Liver (tissue), 9 donors: Measurements from ENCODE around the gene FAM163A. TPM values are rescaled to one million over a fixed set of nuclear protein-coding genes. Genes with fewer than 3 reads are reported as not detected.

Experiments used
- DNase-seq: peaks from one replicate; pipeline ENCODE4 v3.0.0-alpha.2; 2017; ENCODE audit warnings: low spot score
- H3K27ac ChIP-seq, 2 donors: one replicate each; pipeline ENCODE4 v1.7.0; 2013; ENCODE audit warnings: inconsistent platforms in 2 of 2, low read length in 2 of 2, control low read depth in 1 of 2, low read depth in 1 of 2, mild to moderate bottlenecking in 1 of 2
- H3K27me3 ChIP-seq, 4 donors: one replicate each; pipeline versions ENCODE4 v1.6.1 to v1.7.0; 2013; ENCODE audit warnings: low read length in 3 of 4, inconsistent platforms in 1 of 4, mild to moderate bottlenecking in 1 of 4, moderate library complexity in 1 of 4; ENCODE audit not compliant: control insufficient read depth in 4 of 4, insufficient read depth in 4 of 4
- H3K36me3 ChIP-seq, 4 donors: one replicate each; pipeline versions ENCODE4 v1.6.1 to v1.7.0; 2013; ENCODE audit warnings: low read length in 3 of 4, mild to moderate bottlenecking in 3 of 4, low read depth in 1 of 4, moderate library complexity in 1 of 4; ENCODE audit not compliant: control insufficient read depth in 4 of 4, insufficient read depth in 3 of 4
- H3K4me1 ChIP-seq, 4 donors: one replicate each; pipeline versions ENCODE4 v1.6.1 to v1.7.0; 2013; ENCODE audit warnings: low read length in 3 of 4, mild to moderate bottlenecking in 3 of 4, moderate library complexity in 1 of 4; ENCODE audit not compliant: control insufficient read depth in 4 of 4, insufficient read depth in 4 of 4
- H3K4me3 ChIP-seq, 3 donors: one replicate each; pipeline versions ENCODE4 v1.6.1 to v1.7.0; 2013; ENCODE audit warnings: low read length in 3 of 3, control low read depth in 1 of 3, low read depth in 1 of 3, mild to moderate bottlenecking in 1 of 3
- H3K9ac ChIP-seq, 2 donors: one replicate each; pipeline ENCODE4 v1.7.0; 2013; ENCODE audit warnings: low read length in 2 of 2, mild to moderate bottlenecking in 2 of 2, moderate library complexity in 2 of 2, control low read depth in 1 of 2, low read depth in 1 of 2
- H3K9me3 ChIP-seq, 4 donors: one replicate each; pipeline versions ENCODE4 v1.6.1 to v1.7.0; 2013; ENCODE audit warnings: low read length in 3 of 4; ENCODE audit not compliant: control insufficient read depth in 4 of 4
- CTCF ChIP-seq: fragments of 150-350 bp; IDR thresholded peaks from 2 replicates; pipeline ENCODE4 v1.5.1; 2017; ENCODE audit warnings: improper control_type of control experiment, low read depth, low read length; ENCODE audit not compliant: missing input control
- FOXA1 ChIP-seq: IDR thresholded peaks from 2 replicates; pipeline ENCODE4 v1.6.1; 2016; ENCODE audit warnings: antibody characterized with exemption
- FOXA2 ChIP-seq: IDR thresholded peaks from 2 replicates; pipeline ENCODE4 v1.6.1; 2016; ENCODE audit warnings: antibody characterized with exemption
- HNF4G ChIP-seq: IDR thresholded peaks from 2 replicates; pipeline ENCODE4 v1.6.1; 2016; ENCODE audit warnings: antibody characterized with exemption
- JUND ChIP-seq, 2 donors: IDR thresholded peaks; 2 replicates each; pipeline ENCODE4 v1.6.1; 2016; ENCODE audit warnings: antibody characterized with exemption in 2 of 2
- MAX ChIP-seq: IDR thresholded peaks from 2 replicates; pipeline ENCODE4 v1.6.1; 2016; ENCODE audit warnings: antibody characterized with exemption
- NR2F2 ChIP-seq: IDR thresholded peaks from 2 replicates; pipeline ENCODE4 v1.6.1; 2016; ENCODE audit warnings: antibody characterized with exemption
- RAD21 ChIP-seq, 2 donors: IDR thresholded peaks; 2 replicates each; pipeline ENCODE4 v1.6.1; 2016; ENCODE audit warnings: antibody characterized with exemption in 2 of 2, mild to moderate bottlenecking in 2 of 2
- RXRA ChIP-seq, 2 donors: IDR thresholded peaks; 2 replicates each; pipeline ENCODE4 v1.6.1; 2017 to 2018; ENCODE audit warnings: antibody characterized with exemption in 2 of 2, mild to moderate bottlenecking in 1 of 2
- TAF1 ChIP-seq: conservative IDR thresholded peaks from 2 replicates; pipeline ENCODE4 v1.6.1; 2016; ENCODE audit warnings: antibody characterized with exemption, mild to moderate bottlenecking
- YY1 ChIP-seq: IDR thresholded peaks from 2 replicates; pipeline ENCODE4 v1.6.1; 2016; ENCODE audit warnings: antibody characterized with exemption, mild to moderate bottlenecking
- ZBTB33 ChIP-seq: IDR thresholded peaks from 2 replicates; pipeline ENCODE4 v1.6.1; 2016; ENCODE audit warnings: antibody characterized with exemption
- WGBS: extraction: QIAGEN DNeasy Blood & Tissue Kit; methylation state at CpG from one replicate; pipeline ENCODE4 v1.1.7; 2013; 5-methylcytosine and 5-hydroxymethylcytosine counted together
- polyA plus RNA-seq, 2 donors: library from polyadenylated mRNA; stranded (reverse) in 1 of 2; unstranded in 1 of 2; fragments of 200-250 nt in 1 of 2; fragments of >200 nt in 1 of 2; fragmentation: Nextera tagmentation in 1 of 2; extraction: Ambion mirVana in 1 of 2; gene quantifications; one replicate each; pipeline versions ENCODE4 v1.2.1 to v1.2.3, GENCODE V29; 2013 to 2015
- total RNA-seq, 2 donors: library from RNA; depleted of rRNA; stranded (reverse); fragments of >200 nt; gene quantifications; one replicate each; pipeline ENCODE4 v1.2.3, GENCODE V29; 2014
- donor health status: healthy.
- donor health status: healthy.
- donor health status: healthy.
- donor health status: healthy.
- donor health status: healthy.

The FAM163A gene
- total and polyA plus RNA-seq, 4 donors, result 0.07 TPM; not detected in 3

- Histone ChIP-seq H3K36me3 (no peaks in the 10 kb centered on the region), H3K4me1 (peaks cover 0 to 3% (median under 1%) of the 10 kb centered on the region in 4 donors), H3K9me3 (no peaks in the 10 kb centered on the region), H3K27ac (no peak overlapping the region), H3K4me3 (no peak overlapping the region), H3K27me3 (no peaks in the 10 kb centered on the region), H3K9ac (no peak overlapping the region)
- no peak for TF ChIP-seq JUND (IDR thresholded peaks at IDR 0.05)
- no peak for TF ChIP-seq TAF1
- TF ChIP-seq MAX, result no peak
- TF ChIP-seq RXRA (IDR thresholded peaks at IDR 0.05), result no peak
- no peak for TF ChIP-seq FOXA2
- no peak for TF ChIP-seq FOXA1
- TF ChIP-seq NR2F2, result no peak
- no peak for TF ChIP-seq CTCF
- TF ChIP-seq HNF4G, result no peak
- no peak for TF ChIP-seq YY1
- TF ChIP-seq ZBTB33, result no peak
- DNase-seq, result no peak
- WGBS, result 83% methylated on average over 9 of the region's 9 CpGs
Observed at GRCh38 chr1:179820226-179820970, 77.3 kb downstream of the FAM163A start.

- Histone ChIP-seq H3K4me1 (no peaks in the 10 kb centered on the region), H3K27me3 (no peaks in the 10 kb centered on the region), H3K27ac (no peak overlapping the region), H3K9me3 (no peaks in the 10 kb centered on the region), H3K4me3 (no peak overlapping the region), H3K36me3 (no peaks in the 10 kb centered on the region), H3K9ac (no peak overlapping the region)
- TF ChIP-seq RAD21 (IDR thresholded peaks at IDR 0.05) (no peak), NR2F2 (no peak), YY1 (no peak), FOXA1 (no peak), MAX (no peak), CTCF (no peak)
- WGBS, result 79% methylated on average over 9 of the region's 9 CpGs
- no peak for DNase-seq
Observed at GRCh38 chr1:179821524-179821923, 78.4 kb downstream of the FAM163A start.
